T-cell (primary cell): ENCODE data around the gene LIPN. TPM values are rescaled to one million over a fixed set of nuclear protein-coding genes. Genes with fewer than 3 reads are reported as not detected.

Experiments used
- ATAC-seq, 4 experiments: fragments of 200-7000 bp in 3 of 4; fragments of 150-1000 bp in 1 of 4; cut with Tn5 transposase; replicated peaks in 1 of 4; 1 replicate in 3 of 4; 2 replicates in 1 of 4; pipeline ENCODE4 v1.10.0; 2021; ENCODE audit warnings: moderate library complexity in 3 of 4, mild to moderate bottlenecking in 2 of 4, moderate number of reproducible peaks in 1 of 4
- CTCF ChIA-PET, 2 donors: fragments of 300-600 bp; sonication (Branson Sonifier 250); formaldehyde crosslinking; loops; one replicate each; lab custom pipeline; 2022; ENCODE audit warnings: antibody characterized with exemption in 2 of 2; lab: Charles Lee
- POLR2A ChIA-PET, 2 donors: fragments of 300-600 bp; sonication (Branson Sonifier 250); formaldehyde crosslinking; loops; one replicate each; lab custom pipeline; 2022; ENCODE audit warnings: antibody characterized with exemption in 2 of 2; lab: Charles Lee
- DNase-seq, 35 experiments: peaks; one replicate each; pipeline versions ENCODE4 v3.0.0 to v3.0.0-alpha.2; 2013 to 2023
- H3K27ac ChIP-seq: one replicate; pipeline ENCODE4 v1.5.1; 2013; ENCODE audit warnings: low read length
- H3K27me3 ChIP-seq, 2 experiments: replicated peaks in 1 of 2; 1 replicate in 1 of 2; 2 replicates in 1 of 2; pipeline versions ENCODE4 v1.6.1 to v1.7.0; 2013; ENCODE audit warnings: low read length in 1 of 2, mixed read lengths in 1 of 2; ENCODE audit not compliant: control insufficient read depth in 2 of 2, insufficient read depth in 2 of 2; ENCODE audit errors: extremely low read depth in 1 of 2
- H3K36me3 ChIP-seq, 2 donors: 1 replicate in 1 of 2; 2 replicates in 1 of 2; pipeline versions ENCODE4 v1.6.1 to v1.7.0; 2013; ENCODE audit warnings: low read length in 1 of 2; ENCODE audit not compliant: control insufficient read depth in 2 of 2, insufficient read depth in 1 of 2; ENCODE audit errors: extremely low read depth in 1 of 2
- H3K4me1 ChIP-seq, 2 experiments: 1 replicate in 1 of 2; 2 replicates in 1 of 2; pipeline versions ENCODE4 v1.6.1 to v1.7.0; 2013; ENCODE audit warnings: low read length in 2 of 2, mixed read lengths in 1 of 2; ENCODE audit not compliant: insufficient read depth in 2 of 2, control insufficient read depth in 1 of 2; ENCODE audit errors: extremely low read depth in 1 of 2
- H3K4me3 ChIP-seq, 2 donors: 1 replicate in 1 of 2; 2 replicates in 1 of 2; pipeline versions ENCODE4 v1.5.1 to v1.7.0; 2013; ENCODE audit warnings: mild to moderate bottlenecking in 2 of 2, low read length in 1 of 2, moderate library complexity in 1 of 2; ENCODE audit not compliant: control insufficient read depth in 1 of 2; ENCODE audit errors: extremely low read depth in 1 of 2
- H3K9me3 ChIP-seq: 2 replicates; pipeline ENCODE4 v1.7.0; 2013
- H3K27ac Mint-ChIP-seq, 2 donors: one replicate each; pipeline ENCODE4 v1.8.0; 2020 to 2021; ENCODE audit warnings: mild to moderate bottlenecking in 2 of 2, mixed read lengths in 2 of 2
- H3K27me3 Mint-ChIP-seq, 2 donors: one replicate each; pipeline ENCODE4 v1.8.0; 2021 to 2022; ENCODE audit warnings: mixed read lengths in 2 of 2
- H3K36me3 Mint-ChIP-seq: one replicate; pipeline ENCODE4 v1.8.0; 2021; ENCODE audit warnings: mixed read lengths
- H3K4me1 Mint-ChIP-seq, 3 donors: one replicate each; pipeline ENCODE4 v1.8.0; 2020 to 2022; ENCODE audit warnings: mixed read lengths in 3 of 3, mild to moderate bottlenecking in 1 of 3
- H3K4me3 Mint-ChIP-seq, 3 donors: one replicate each; pipeline ENCODE4 v1.8.0; 2020 to 2022; ENCODE audit warnings: mild to moderate bottlenecking in 3 of 3, mixed read lengths in 3 of 3, moderate library complexity in 3 of 3
- H3K9me3 Mint-ChIP-seq, 3 donors: one replicate each; pipeline ENCODE4 v1.8.0; 2020 to 2022; ENCODE audit warnings: mixed read lengths in 3 of 3
- WGBS: methylation state at CpG from one replicate; pipeline ENCODE4 v1.1.5; 2013; ENCODE audit warnings: missing lambda C conversion rate; ENCODE audit not compliant: insufficient coverage; 5-methylcytosine and 5-hydroxymethylcytosine counted together
- total RNA-seq, 35 experiments: library from RNA in 6 of 35; stranded (reverse) in 6 of 35; fragments of 120-200 nt in 1 of 35; gene quantifications; one replicate each; pipeline versions ENCODE4 v1.2.1 to v1.2.4 and lab custom pipeline; 2013 to 2026

Gene LIPN
- total RNA-seq, 5 donors from 2014 or later (not counting 1 experiment from before 2014, with no cell fraction given) = not detected

DNA sequence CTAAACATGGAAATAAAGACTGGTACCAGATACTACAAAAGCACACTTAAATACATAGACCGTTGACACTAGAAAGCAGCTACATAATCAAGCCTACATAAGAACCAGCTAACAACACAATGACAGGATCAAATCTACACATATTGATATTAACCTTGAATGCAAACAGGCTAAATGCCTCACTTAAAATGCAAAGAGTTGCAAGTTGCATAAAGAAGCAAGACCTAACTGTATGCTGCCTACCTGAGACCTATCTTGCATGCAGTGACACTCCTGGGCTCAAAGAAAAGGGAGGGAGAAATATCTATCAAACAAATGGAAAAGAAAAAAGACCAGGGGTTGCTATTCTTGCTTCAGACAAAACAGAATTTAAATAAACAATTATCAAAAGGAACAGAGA, 14.2 kb upstream of the LIPN start:
- H3K36me3 Mint-ChIP-seq = peaks cover 3% of the 10 kb centered on the region
- Histone ChIP-seq H3K9me3 (no peaks in the 10 kb centered on the region), H3K27me3 (peaks cover 0 to 6% of the 10 kb centered on the region in 2 experiments), H3K4me3 (no peak overlapping the region), H3K4me1 (no peaks in the 10 kb centered on the region), H3K36me3 (no peaks in the 10 kb centered on the region), H3K27ac (no peak overlapping the region)
- ChIA-PET POLR2A (no interaction called here), CTCF (no interaction called here)
- no peak for DNase-seq
- no peak for ATAC-seq
- peaks cover 0 to 13% of the 10 kb centered on the region in 2 donors for H3K27me3 Mint-ChIP-seq
- no peaks in the 10 kb centered on the region for H3K4me1 Mint-ChIP-seq
- no peak overlapping the region for H3K4me3 Mint-ChIP-seq
- H3K9me3 Mint-ChIP-seq = peaks cover 4 to 10% (median 9%) of the 10 kb centered on the region in 3 donors
- no peak overlapping the region for H3K27ac Mint-ChIP-seq
- WGBS = 100% methylated on average over 1 of the region's 1 CpG

DNA sequence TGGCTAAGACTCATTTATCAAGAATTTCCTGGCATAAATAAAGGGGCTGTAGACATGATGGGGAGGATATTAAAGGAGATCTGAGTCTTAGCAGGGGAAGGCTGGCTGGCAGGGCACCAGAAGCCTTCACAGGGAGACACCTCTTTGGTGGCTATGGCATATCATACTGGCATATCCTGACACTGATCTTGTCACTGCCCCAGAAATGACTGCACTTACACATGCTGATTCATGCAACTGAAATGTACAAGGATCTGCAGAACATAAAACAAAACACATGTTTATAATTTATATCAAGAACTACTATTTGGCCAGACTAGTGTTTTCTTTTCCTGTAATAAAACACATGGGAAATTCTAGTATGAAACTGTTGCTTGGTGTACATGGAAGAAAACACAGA, 5.5 kb upstream of the LIPN start:
- H3K9me3 ChIP-seq = no peaks in the 10 kb centered on the region
- H3K36me3 Mint-ChIP-seq = no peaks in the 10 kb centered on the region
- no peak for ATAC-seq
- H3K27ac Mint-ChIP-seq = no peak overlapping the region
- H3K27me3 ChIP-seq = no peaks in the 10 kb centered on the region
- H3K4me1 Mint-ChIP-seq = peaks cover 0 to 6% (median 4%) of the 10 kb centered on the region in 3 donors
- ChIA-PET CTCF (no interaction called here), POLR2A (no interaction called here)
- H3K4me3 ChIP-seq = no peak overlapping the region
- no peaks in the 10 kb centered on the region for H3K36me3 ChIP-seq
- no peaks in the 10 kb centered on the region for H3K27me3 Mint-ChIP-seq
- no peak overlapping the region for H3K4me3 Mint-ChIP-seq
- H3K4me1 ChIP-seq = no peaks in the 10 kb centered on the region
- H3K9me3 Mint-ChIP-seq = no peaks in the 10 kb centered on the region
- no peak overlapping the region for H3K27ac ChIP-seq
- no peak for DNase-seq

DNA sequence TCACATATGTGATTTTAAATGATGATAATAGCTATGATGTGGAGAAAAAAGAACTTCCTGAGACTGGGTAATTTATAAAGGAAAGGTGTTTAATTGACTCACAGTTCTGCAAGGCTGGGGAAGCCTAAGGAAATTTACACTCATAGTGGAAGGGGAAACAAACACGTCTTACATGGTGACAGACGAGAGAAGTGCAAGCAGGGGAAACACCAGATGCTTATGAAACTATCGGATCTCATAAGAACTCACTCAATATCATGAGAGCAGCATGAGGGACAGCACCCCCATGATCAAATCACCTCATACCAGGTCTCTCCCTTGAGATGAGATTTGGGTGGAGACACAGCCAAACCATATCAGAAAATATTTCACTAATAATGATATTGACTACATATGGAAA, 4.1 kb upstream of the LIPN start:
- Histone ChIP-seq H3K4me3 (no peak overlapping the region), H3K4me1 (no peaks in the 10 kb centered on the region), H3K9me3 (no peaks in the 10 kb centered on the region), H3K36me3 (no peaks in the 10 kb centered on the region), H3K27ac (no peak overlapping the region), H3K27me3 (no peaks in the 10 kb centered on the region)
- whole genome bisulfite sequencing = 30% methylated on average over 2 of the region's 3 CpGs
- POLR2A ChIA-PET = no interaction called here
- Mint-ChIP-seq H3K4me3 (no peak overlapping the region), H3K9me3 (no peaks in the 10 kb centered on the region), H3K36me3 (no peaks in the 10 kb centered on the region), H3K4me1 (peaks cover 7 to 11% (median 10%) of the 10 kb centered on the region in 3 donors), H3K27ac (no peak overlapping the region), H3K27me3 (no peaks in the 10 kb centered on the region)
- CTCF ChIA-PET = interaction anchor here in 1 of 2 donors (0.6 kb wide), 1 partner anchor 55 kb away, joined by 3 read pairs; no protein-coding TSS in a partner anchor
- DNase-seq (no peak), ATAC-seq (no peak)

DNA sequence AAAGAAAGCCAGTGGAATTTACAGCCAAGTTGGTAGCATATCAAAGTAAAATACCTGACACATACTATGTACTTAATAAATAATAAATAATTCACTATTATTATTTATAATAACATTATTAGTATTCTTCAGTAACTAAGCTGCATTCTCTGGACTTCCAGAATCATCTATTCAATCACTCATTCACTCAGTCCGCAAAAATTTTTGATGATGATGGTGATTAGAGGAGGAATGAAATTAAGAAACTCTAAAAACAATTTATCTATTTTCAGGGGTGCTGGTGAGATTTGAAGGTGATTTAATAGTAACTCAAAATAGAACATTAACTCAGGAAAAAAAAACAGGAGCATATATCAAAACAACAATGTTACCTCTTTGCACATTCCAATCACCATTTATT, 3.2 kb upstream of the LIPN start:
- Mint-ChIP-seq H3K27me3 (no peaks in the 10 kb centered on the region), H3K36me3 (no peaks in the 10 kb centered on the region), H3K4me1 (peaks cover 7 to 11% (median 10%) of the 10 kb centered on the region in 3 donors), H3K9me3 (no peaks in the 10 kb centered on the region), H3K4me3 (no peak overlapping the region), H3K27ac (no peak overlapping the region)
- ATAC-seq (no peak), DNase-seq (no peak)
- no CpG with 5 or more reads among the region's 1 CpG for WGBS
- Histone ChIP-seq H3K36me3 (no peaks in the 10 kb centered on the region), H3K27me3 (no peaks in the 10 kb centered on the region), H3K27ac (no peak overlapping the region), H3K9me3 (no peaks in the 10 kb centered on the region), H3K4me3 (no peak overlapping the region), H3K4me1 (no peaks in the 10 kb centered on the region)
- POLR2A ChIA-PET = no interaction called here
- CTCF ChIA-PET = interaction anchor here in 1 of 2 donors (0.7 kb wide), 1 partner anchor 135 kb away, joined by 3 read pairs; no protein-coding TSS in a partner anchor

GRCh38 chr10:88762906-88763305, 3.1 kb downstream of the LIPN start:
- Histone ChIP-seq H3K4me3 (no peak overlapping the region), H3K27ac (no peak overlapping the region), H3K36me3 (no peaks in the 10 kb centered on the region), H3K27me3 (no peaks in the 10 kb centered on the region), H3K9me3 (no peaks in the 10 kb centered on the region), H3K4me1 (no peaks in the 10 kb centered on the region)
- no peaks in the 10 kb centered on the region for H3K9me3 Mint-ChIP-seq
- H3K27ac Mint-ChIP-seq = no peak overlapping the region
- H3K4me3 Mint-ChIP-seq = no peak overlapping the region
- ChIA-PET POLR2A (no interaction called here), CTCF (no interaction called here)
- H3K27me3 Mint-ChIP-seq = no peaks in the 10 kb centered on the region
- DNase-seq = no peak
- ATAC-seq = no peak
- H3K36me3 Mint-ChIP-seq = no peaks in the 10 kb centered on the region
- no CpG with 5 or more reads among the region's 1 CpG for WGBS
- peaks cover 5 to 7% (median 6%) of the 10 kb centered on the region in 3 donors for H3K4me1 Mint-ChIP-seq

DNA sequence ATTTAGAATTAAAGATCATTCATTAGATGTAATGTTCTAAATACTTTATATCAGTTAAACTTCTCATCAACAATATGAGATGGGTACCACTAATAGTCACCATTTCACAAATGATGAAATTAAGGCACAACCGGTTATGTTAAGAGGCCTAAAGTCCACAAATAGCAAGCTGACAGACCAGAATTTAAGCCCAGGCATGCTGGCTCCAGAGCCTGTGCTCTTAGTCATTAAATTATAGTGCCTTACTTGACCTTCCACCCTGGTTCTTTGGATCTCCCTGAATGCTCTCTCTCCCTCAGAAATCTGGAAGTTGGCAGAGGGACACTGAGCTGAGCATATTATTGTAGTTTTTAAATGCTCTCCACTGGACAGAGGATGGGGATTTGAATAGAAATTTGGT, 3.6 kb downstream of the LIPN start:
- H3K4me1 Mint-ChIP-seq = peaks cover 5 to 7% (median 6%) of the 10 kb centered on the region in 3 donors
- H3K27ac Mint-ChIP-seq = no peak overlapping the region
- Histone ChIP-seq H3K27ac (no peak overlapping the region), H3K4me3 (no peak overlapping the region), H3K9me3 (no peaks in the 10 kb centered on the region), H3K27me3 (no peaks in the 10 kb centered on the region), H3K4me1 (no peaks in the 10 kb centered on the region), H3K36me3 (no peaks in the 10 kb centered on the region)
- POLR2A ChIA-PET = no interaction called here
- ATAC-seq (no peak), DNase-seq (no peak)
- H3K36me3 Mint-ChIP-seq = no peaks in the 10 kb centered on the region
- H3K27me3 Mint-ChIP-seq = no peaks in the 10 kb centered on the region
- WGBS = 100% methylated on average over 1 of the region's 1 CpG
- no peaks in the 10 kb centered on the region for H3K9me3 Mint-ChIP-seq
- CTCF ChIA-PET = no interaction called here
- no peak overlapping the region for H3K4me3 Mint-ChIP-seq

GRCh38 chr10:88764110-88764509, 4.3 kb downstream of the LIPN start:
- H3K36me3 ChIP-seq = no peaks in the 10 kb centered on the region
- no peak for ATAC-seq
- POLR2A ChIA-PET = no interaction called here
- Mint-ChIP-seq H3K27ac (no peak overlapping the region), H3K36me3 (no peaks in the 10 kb centered on the region), H3K4me3 (no peak overlapping the region), H3K9me3 (no peaks in the 10 kb centered on the region), H3K4me1 (peaks cover 5 to 7% (median 6%) of the 10 kb centered on the region in 3 donors), H3K27me3 (no peaks in the 10 kb centered on the region)
- CTCF ChIA-PET = no interaction called here
- H3K9me3 ChIP-seq = no peaks in the 10 kb centered on the region
- H3K4me3 ChIP-seq = no peak overlapping the region
- H3K27me3 ChIP-seq = no peaks in the 10 kb centered on the region
- H3K4me1 ChIP-seq = no peaks in the 10 kb centered on the region
- no peak overlapping the region for H3K27ac ChIP-seq
- DNase-seq = no peak
- WGBS = no CpG with 5 or more reads among the region's 3 CpGs
